SU-DHL-6 (cell line): ENCODE measurements around the gene B3GALNT1.

Experiments used
- EZH2phosphoT487 ChIP-seq: fragments of 200-600 bp; sonication (generic), shearing (Covaris generic); conservative IDR thresholded peaks from 2 replicates; pipeline ENCODE4 v1.6.1; 2018; ENCODE audit warnings: mild to moderate bottlenecking, antibody characterized with exemption, low read length, moderate library complexity, mixed read lengths
- TF ChIP-seq, protein P1 (sequence below): fragments of 200-600 bp; sonication (generic); IDR thresholded peaks from one replicate; pipeline ENCODE4 v1.5.1; 2017; ENCODE audit warnings: antibody characterized with exemption, mild to moderate bottlenecking, low read length, moderate library complexity; ENCODE audit not compliant: insufficient read depth, poor library complexity, severe bottlenecking

GRCh38 chr3:161107311-161107710, 2.2 kb upstream of the B3GALNT1 start:
- TF ChIP-seq, protein P1, sequence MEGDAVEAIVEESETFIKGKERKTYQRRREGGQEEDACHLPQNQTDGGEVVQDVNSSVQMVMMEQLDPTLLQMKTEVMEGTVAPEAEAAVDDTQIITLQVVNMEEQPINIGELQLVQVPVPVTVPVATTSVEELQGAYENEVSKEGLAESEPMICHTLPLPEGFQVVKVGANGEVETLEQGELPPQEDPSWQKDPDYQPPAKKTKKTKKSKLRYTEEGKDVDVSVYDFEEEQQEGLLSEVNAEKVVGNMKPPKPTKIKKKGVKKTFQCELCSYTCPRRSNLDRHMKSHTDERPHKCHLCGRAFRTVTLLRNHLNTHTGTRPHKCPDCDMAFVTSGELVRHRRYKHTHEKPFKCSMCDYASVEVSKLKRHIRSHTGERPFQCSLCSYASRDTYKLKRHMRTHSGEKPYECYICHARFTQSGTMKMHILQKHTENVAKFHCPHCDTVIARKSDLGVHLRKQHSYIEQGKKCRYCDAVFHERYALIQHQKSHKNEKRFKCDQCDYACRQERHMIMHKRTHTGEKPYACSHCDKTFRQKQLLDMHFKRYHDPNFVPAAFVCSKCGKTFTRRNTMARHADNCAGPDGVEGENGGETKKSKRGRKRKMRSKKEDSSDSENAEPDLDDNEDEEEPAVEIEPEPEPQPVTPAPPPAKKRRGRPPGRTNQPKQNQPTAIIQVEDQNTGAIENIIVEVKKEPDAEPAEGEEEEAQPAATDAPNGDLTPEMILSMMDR: no peak
- TF ChIP-seq EZH2phosphoT487: no peak
